Medulla oblongata (tissue), 1 donor: Measurements from ENCODE around the gene MYBPC3.
"Not testable (repeated sequence)": the region's sequence is repeated elsewhere in the genome, so short reads cannot be mapped to it uniquely, and the experiment has no call there.

ENCODE experiments used
- DNase-seq: peaks from one replicate; pipeline ENCODE4 v3.0.0-alpha.2; 2015; ENCODE audit errors: extremely low spot score

The MYBPC3 gene

DNA sequence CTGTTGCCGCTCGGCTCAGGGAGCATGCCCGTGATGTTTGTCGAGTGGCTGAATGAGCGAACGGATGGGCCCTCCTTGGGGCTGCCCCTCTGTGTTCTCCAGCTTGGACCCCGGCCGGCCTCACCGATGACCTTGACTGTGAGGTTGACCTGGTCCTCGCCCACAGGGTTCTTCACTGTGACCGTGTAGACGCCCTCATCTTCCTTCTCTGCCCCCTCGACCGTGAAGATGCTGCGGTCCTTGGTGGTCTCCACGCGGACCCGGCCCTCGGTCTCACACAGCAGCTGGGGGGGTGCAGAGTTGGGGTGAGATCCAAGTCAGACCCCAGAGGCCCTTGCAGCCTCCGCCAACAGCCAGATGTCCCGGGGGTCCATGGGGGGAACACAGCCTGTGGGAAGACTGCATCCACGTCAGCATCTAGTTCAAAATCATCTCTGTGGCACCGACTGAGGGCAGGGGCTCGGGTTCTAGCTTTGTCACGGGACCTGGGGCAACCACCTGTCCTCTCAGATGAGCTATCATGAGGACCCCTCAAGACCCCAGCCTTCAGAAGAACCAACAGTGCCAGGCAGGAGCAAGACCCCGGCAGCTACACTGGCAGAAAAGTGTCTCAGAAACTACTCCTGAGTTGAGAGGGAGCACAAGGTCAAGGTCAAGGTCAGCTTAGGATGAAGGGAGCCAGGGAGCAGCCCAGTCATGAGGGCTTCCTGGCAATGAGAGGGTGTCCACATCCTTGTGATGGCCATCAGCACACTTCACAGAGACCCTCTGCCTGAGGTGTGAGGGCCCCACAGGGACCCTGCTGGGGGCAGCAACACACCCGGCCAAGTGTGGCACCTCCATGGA lies 13.9 kb downstream of the MYBPC3 start:
- no peak for DNase-seq

DNA sequence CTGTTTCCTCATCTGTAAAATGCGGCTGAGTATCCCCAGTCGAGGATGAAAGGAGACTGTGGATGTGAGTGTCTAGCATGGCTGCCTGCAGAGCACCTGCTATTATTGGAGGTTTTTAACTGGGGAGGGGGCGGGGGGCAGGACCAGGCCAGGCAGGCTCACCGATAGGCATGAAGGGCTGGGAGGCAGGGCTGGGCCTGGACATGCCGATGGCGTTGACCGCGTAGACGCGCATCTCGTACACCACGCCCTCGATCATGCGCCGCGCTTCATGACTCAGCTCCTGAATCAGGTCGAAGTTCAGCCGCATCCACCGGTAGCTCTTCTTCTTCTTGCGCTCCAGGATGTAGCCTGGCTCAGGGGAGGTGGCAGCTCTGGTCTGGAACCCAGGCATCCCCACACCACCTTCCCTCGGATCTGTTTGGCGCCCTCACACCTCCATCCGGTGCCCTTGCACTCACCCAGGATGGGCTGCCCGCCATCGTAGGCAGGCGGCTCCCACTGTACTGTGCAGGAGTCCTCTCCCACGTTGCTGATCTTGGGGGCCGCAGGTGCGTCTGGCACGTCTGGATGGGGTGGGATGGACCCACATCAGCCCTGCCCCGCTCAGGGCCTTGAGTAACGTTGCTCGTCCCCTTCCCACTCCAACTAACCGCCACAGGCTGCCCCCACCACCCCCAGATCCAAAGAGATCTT lies 15.1 kb downstream of the MYBPC3 start:
- no peak for DNase-seq

DNA sequence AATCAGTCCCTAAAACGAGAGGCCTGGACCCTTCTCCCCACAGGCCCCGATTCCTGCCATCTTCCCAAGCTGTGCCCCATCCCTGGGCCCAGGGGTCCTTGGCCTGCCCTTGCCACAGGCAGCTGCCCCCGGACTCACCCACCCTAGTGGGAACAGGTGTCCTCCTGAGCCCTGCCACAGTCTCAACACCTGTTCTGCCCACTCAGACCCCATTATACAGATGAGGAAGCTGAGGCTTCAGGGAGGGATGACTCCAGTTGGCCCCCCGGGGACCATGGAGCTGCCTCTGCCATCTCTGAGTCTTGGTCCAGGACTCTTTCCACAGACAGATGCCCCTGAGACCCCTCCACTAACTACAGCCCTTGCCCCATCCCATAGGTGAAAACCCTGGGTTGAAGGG lies 15.9 kb downstream of the MYBPC3 start:
- DNase-seq = no peak

DNA sequence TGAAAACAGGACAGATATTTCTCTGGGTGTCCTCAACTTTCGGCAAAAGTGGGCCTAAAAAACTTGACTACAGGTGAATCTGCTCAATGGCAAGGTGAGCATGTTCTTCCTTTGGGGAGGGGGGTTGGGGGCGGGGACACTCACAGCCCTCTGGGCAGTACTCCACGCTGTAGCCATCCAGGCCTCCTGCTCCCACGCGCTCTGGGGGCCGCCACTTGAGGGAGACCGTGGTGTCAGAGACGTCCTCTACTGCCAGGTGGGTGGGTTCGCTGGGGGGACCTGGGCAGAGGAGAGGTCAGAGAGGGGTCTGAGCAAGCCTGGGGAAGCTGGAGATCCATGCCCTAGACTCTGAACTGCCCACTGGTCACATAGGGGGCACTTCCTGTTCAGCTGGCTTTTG lies 16.8 kb downstream of the MYBPC3 start:
- no peak for DNase-seq

DNA sequence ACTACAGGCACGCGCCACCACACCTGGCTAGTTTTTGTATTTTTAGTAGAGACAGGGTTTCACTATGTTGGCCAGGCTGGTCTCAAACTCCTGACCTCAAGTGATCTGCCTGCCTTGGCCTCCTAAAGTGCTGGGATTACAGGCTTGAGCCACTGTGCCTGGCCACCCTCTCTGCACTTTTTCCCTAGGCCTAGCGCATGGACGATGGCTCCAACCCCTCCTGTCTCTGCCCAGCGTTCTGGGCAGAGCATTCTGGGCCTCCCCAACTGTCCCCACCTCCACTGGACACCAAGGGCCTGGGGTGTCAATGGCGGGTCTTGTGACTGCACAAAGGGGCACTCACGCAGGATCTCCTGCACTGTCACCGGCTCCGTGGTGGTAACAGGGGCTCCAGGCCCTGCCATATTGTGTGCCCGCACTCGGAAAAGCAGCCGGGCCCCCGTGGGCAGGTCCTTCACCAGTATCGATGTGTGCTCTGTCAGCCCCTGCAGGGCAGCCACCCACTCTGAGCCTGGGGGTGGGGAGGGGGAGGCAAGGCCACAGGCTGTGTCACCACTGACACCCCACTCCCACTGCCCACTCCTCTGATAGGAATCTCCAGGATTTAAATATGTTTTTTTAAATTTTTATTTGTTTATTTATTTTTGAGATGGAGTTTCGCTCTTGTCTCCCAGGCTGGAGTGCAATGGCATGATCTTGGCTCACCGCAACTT lies 17.6 kb downstream of the MYBPC3 start:
- DNase-seq = not testable (repeated sequence)

DNA sequence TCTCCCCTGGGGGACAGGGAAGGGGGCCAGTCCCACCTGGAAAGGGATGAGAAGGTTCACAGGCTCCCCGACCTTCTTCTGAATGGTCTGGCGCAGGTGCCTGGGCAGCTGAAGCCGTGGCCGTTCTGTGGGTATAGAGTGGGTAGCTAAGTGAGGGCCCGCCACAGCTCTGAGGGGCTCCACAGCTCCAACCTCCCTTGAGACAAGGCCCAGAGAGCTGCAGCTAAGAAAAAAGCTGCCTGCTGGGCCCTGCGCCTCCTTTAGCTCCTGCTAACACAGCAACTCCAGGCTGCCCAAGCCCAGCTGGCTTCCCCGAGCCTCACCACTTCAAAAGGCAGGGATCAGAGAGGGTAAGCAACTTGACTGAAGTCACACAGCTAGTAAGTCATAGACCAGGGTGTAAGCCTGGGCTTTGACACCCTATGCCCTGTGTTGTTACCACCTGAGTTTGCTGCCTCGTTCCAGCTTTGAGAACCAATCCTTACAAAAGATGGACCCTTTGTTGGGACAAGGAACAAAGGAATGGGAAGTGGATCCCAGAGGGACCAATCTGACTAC lies 18.5 kb downstream of the MYBPC3 start:
- no peak for DNase-seq

DNA sequence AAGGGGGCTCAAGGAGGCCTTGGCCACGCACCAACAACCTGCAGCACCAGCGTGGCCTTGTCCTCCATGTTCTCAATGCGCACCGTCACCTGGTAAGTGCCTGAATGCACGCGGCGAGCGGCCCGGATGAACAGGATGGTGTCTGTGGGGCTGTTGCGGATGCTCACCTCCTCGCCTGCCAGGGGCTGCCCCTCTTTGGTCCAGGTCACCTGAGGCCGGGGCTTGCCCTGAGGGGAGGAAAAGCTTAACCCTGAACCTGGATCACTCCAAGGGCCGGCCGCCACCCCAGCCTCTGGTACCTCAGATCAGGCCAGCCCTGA lies 19.0 kb downstream of the MYBPC3 start:
- DNase-seq = no peak

DNA sequence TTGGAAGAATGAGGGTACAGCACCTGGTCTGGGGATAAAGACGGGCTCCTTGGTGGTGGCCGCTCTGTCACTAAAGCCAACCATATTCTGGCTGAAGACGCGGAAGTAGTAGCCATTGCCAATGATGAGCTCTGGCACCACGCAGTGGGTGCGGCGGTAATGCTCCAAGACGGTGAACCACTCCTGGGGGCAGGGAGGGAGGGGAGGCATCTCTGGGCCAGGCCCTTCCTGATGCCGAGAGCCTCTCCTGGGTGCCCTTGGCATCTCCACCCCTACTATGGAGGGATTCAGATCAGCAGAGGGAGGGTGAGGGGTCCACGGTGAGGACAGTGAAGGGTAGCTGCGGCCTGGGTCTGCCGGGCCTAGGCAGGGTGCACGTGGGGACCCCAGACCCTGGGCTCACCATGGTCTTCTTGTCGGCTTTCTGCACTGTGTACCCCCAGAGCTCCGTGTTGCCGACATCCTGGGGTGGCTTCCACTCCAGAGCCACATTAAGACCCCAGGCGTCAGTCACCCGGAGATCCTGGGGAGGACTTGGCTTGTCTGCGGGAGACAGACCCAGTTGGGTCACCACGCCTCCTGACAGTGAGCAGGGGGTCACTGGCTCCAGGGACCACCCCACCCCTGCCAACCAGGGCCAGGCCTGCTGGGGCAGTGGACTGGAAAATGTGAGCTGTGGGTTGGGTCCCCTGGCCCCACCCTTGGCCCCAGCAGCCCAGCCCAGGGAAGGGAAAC lies 19.5 kb downstream of the MYBPC3 start:
- DNase-seq = no peak

DNA sequence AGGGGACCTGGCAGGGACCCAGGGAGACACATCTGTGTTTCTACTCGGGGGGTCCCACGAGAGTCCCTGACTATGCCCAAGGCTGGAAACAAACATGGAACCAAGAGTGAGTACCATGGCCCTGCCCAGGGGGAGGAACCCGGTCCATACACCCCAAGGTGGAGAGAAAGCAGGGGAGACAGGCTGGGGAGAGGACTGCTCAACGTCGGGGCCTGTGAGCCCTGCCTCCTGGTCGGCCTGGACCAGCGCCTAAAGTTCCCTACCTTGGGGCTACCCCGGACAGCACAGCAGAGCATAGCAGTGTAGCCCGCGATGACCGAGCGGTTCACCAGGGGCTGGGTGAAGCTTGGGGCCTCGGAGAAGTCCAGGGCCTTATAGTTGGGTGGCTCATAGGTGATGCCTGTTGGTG lies 20.2 kb downstream of the MYBPC3 start:
- no peak for DNase-seq

DNA sequence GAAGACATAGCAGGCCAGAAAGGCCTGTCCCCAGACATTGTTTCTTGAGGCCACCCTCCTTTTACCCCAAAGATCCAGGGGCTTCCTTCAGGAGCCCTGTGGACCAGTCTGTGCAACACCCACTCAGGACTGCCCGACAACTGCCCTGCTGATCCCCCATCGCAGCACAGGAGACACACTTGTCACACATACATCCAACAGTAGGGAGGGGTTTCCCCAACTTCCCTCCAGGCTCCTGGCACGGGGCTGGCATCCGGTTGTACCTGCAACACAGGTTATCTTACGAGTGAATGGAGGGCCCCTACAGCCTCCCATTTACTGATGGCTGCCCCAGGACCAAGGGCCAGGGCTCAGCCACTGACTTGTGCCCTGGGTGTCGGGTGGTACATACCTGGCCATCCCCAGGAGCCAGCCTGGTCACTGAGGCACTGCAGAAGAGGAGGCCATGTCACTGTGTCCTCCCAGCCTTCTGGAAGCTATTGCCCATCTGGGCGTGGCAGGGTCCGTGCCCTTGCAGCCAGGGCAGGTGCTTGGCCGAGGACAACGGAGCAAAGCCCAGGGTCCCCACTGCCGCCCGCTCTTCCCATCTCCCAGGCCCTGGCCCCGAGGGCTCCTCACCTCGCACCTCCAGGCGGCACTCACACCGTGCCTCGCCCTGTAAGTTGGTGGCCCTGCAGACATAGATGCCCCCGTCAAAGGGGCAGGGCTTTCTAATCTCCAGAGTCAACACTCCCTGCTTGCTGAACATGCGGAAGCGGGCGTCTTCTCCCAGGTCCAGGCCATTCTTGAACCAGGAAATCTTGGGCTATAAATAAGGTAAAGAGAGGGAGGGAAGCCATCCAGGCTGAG lies 20.8 kb downstream of the MYBPC3 start:
- no peak for DNase-seq

DNA sequence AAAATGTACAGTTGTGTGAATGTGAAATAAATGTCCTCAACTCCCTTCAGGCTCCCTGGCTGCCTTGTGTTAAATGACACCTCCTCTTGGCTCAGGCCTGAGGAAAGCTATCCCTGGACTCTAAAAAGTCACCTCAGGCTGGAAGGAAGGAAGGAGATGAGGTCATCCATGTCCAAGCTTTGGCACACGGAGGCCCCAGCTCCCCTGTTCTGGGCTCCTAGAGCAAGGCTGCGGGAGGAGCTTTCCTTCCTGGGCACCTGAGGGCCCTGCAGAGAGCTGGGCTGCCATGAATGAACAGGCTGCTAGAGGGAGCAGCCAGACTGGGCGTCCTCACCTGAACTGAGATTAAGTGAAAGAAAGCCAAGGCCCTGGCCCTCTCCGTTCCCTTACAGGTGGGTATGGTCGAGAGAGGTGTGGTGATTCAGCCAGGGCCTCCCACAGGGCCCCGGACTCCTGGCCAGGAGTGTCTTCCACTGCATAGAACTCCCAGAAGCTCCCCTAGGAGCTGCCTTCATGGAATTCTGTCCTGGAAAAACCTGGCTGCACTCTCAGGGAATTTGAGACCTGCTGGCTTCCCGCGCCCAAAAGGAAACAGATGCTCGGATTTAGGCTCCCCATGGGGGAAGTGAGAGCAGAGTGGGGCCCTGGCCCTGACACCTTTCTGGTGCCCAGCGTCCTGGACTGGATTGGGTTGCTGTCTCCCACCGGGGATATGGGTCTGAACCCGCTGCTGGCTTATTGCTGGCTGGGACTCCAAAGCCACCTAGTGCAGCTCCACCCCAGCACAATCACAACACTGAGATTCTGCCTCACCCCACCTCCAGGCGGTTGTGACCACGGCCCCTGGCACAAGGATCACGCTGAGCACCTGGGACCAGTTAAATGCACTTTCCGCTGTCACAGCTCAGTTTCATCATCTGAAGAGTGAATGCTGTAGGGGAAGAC lies 22.2 kb downstream of the MYBPC3 start:
- no peak for DNase-seq

DNA sequence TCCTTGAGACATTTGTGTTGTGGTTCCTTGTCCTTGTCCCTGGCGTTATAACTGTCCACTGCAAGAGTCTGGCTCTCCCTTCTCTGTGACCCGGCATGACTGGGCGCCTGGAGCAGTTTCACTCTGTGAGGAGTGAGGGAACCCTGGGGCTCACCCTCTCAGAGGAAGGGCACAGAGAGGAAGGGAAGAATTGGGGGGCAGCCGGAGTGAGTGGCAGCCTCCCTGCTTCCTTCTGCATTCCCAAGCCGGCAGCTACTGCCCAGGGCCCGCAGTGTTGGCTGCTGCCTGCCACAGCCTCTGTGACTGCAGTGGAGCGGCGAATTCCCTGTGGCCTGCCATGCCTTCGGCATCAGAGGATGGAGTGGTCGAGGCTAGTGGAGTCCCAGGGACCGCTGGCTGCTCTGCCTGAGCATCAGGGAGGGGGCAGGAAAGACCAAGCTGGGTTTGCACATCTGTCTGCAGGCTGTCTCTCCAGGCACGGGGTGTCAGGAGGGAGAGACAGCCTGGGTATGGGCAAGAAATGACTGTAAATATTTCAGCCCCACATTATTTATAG lies 23.0 kb downstream of the MYBPC3 start:
- DNase-seq = no peak

DNA sequence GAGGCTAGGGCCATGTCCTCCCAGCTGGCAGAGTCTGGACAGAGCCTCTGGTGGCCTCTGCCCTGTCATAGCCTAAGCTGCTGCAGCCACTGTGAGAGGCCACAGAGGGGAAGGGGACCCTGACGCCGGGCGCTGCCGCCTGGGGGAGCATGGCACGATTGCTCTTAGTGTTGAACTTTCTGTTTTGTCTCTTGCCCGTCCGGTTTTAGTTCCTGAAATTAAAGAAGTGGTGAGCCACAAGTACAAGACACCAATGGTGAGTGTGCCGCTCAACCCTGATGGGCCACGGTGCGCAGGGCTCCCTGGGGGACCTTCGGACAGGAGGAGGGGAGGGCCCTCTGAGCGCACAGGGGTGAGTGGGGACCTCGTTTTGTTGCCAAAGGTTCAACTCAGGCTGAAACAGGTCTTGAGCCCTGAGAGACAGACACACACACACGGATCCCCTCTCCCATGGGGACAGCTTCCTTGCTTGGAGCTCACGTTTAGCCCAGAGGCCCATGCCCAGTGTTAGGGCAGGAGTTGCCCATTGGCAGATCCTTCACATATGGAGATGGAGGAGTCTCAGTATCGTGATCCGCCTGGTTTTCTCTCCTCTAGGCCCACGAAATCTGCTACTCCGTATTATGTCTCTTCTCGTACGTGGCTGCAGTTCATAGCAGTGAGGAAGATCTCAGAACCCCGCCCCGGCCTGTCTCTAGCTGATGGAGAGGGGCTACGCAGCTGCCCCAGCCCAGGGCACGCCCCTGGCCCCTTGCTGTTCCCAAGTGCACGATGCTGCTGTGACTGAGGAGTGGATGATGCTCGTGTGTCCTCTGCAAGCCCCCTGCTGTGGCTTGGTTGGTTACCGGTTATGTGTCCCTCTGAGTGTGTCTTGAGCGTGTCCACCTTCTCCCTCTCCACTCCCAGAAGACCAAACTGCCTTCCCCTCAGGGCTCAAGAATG lies 23.8 kb downstream of the MYBPC3 start:
- peak; percentile 49 for DNase-seq

DNA sequence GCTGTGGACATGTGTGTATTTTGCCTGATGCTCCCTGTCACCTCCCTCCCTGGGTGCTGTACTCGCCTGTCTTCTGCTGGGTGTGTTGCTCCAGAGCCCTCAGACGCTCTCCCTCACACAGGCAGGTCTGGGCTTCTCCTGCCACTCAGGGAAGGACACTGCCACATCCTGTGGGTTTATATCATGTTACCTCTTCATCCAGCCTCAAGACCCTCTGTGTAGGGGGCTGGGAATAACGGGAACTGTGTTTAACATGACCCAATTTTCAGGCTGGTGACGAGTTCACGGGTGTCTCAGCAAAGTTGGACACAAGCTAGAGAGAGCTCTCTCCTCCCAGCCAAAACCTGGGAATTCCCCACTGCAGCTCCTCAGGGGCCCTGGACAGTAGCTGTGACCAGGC lies 24.6 kb downstream of the MYBPC3 start:
- no peak for DNase-seq

DNA sequence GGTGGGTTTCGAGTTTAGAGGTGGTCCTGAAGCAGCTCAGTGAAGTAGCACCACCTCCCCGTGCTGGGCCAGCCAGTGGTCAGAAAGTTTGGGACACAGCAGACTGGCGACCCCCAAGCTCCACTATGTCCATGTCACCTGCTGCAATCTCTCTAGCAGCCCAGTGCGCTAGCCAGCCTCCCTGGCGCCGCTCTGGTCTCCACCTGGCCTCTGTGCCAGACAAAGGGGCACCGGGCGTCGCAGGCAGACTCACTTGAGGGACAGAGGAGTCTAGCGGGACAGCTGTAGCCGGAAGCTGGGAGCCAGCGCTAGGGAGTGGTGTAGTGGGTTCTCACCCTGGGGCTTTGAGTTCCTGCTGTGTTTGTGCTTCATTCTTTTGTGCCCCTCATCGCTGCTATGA lies 25.5 kb downstream of the MYBPC3 start:
- no peak for DNase-seq

DNA sequence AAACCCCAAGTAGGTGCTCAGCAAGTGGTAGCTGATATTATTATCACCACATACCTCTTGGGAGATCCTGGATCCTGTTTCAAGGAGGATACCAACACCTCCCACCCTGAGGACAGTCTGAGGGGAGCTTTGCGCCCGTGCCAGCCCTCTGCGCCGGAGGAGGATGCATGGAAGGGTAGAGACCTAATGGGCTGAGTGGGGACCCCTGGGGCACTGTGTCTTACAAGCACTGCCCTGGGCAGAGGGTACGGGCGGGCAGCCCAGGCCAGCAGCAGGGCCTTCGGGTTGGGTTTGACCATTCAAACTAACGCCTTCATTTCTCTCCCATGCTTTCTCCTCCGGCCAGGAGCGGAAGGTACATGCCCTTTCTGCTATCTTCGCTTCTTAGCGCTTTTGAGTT lies 26.3 kb downstream of the MYBPC3 start:
- no peak for DNase-seq

DNA sequence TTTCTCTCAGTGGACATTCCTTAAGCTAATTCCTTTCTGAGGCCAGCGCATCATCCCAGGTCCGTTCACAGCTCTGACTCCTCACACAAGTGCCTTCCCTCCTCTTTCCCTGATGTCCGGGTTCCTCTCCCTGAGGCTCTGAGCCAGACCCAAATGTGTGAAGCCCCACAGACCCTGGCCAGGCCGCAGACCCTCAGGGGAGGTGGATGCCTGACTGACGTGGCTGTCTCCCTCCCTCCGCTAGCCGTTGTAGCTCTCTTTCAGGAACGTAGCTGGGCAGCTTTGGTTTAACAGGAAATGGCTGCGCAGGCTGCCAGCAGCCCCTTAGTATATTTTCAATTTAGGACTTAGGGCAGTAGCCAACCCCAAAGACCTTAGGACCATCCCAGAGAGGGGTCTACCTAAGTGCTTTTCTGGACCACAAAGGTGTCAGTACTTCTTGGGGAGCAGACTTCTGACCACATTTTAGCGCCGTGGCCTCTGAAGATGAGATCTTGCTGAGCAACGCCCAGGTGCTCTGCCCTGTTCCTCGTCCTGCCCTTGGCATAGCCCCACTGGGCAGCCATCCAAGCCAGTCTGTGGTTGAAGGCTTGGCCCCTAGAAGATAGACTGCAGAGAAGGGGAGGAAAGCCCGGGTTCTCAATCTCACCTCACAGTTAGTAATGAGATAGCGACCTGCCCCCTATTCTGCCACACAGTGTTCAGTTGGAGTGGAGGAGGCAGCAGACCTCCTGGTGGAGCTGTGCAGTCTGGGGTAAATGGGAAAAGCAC lies 27.0 kb downstream of the MYBPC3 start:
- DNase-seq = no peak

DNA sequence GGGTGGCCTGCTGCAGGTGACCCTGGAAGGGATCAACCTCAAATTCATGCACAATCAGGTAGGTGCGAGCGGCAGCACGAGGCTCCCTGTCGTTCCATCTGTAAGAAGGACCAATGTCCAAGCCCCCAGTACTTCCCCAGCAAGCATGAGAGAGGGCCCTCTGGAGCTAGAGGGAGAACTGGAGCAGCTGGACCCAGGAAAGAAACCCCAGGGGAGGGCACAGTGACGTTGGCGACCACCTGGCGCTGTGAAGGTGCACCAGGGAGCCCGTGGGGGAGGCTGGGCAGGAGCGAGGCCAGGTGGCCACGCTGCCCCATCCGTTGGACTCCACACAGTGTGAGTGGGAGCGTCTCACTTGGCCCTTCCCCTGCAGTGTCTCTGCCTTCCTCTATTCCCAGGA lies 28.0 kb downstream of the MYBPC3 start:
- no peak for DNase-seq
